H1 (cell line): ENCODE results near the gene CACNA1C. TPM values are rescaled to one million over a fixed set of nuclear protein-coding genes. Genes with fewer than 3 reads are reported as not detected.

Experiments used
- ATF2 ChIP-seq: IDR thresholded peaks from 2 replicates; pipeline ENCODE4 v1.6.1; 2012; ENCODE audit warnings: low read length, inconsistent platforms
- BRCA1 ChIP-seq: IDR thresholded peaks from 2 replicates; pipeline ENCODE4 v1.6.1; 2012; ENCODE audit warnings: low read depth, low read length, improper control_type of control experiment
- CEBPB ChIP-seq: IDR thresholded peaks from 2 replicates; pipeline ENCODE4 v1.6.1; 2012; ENCODE audit warnings: low read depth, low read length
- CHD7 ChIP-seq: fragments of 300-600 bp; sonication (generic); IDR thresholded peaks from 2 replicates; pipeline ENCODE4 v1.7.1; 2012; ENCODE audit warnings: low read length, moderate library complexity, mild to moderate bottlenecking, inconsistent platforms; ENCODE audit not compliant: insufficient replicate concordance
- KDM1A ChIP-seq: fragments of 200-600, 300-600 bp; sonication (generic); IDR thresholded peaks from 2 replicates; pipeline ENCODE4 v1.7.1; 2016; ENCODE audit warnings: mild to moderate bottlenecking, low read length, borderline replicate concordance
- POU5F1 ChIP-seq: IDR thresholded peaks from 2 replicates; pipeline ENCODE4 v1.6.1; 2011; ENCODE audit warnings: low read depth, mild to moderate bottlenecking, low read length, moderate library complexity
- RXRA ChIP-seq: IDR thresholded peaks from 2 replicates; pipeline ENCODE4 v1.6.1; 2011; ENCODE audit warnings: low read depth, mild to moderate bottlenecking, low read length, moderate library complexity; ENCODE audit not compliant: insufficient read depth
- TCF12 ChIP-seq: IDR thresholded peaks from 2 replicates; pipeline ENCODE4 v1.6.1; 2011; ENCODE audit warnings: low read depth, mild to moderate bottlenecking, low read length
- USF2 ChIP-seq: IDR thresholded peaks from 2 replicates; pipeline ENCODE4 v1.6.1; 2011; ENCODE audit warnings: low read length, improper control_type of control experiment
- polyA plus RNA-seq, 7 experiments: library from polyadenylated mRNA; depleted of rRNA in 3 of 7; stranded (reverse) in 5 of 7; unstranded in 2 of 7; fragments of >200 nt in 5 of 7; fragments of 200-250 nt in 2 of 7; gene quantifications; 1 replicate in 5 of 7; 2 replicates in 1 of 7; 4 replicates in 1 of 7; pipeline versions ENCODE4 v1.2.1 to v1.2.3, GENCODE V29; 2011 to 2013; ENCODE audit warnings: missing spikeins in 2 of 7, mixed read lengths in 2 of 7
- total RNA-seq: library from RNA; stranded (reverse); fragmentation: NEBNext Ultra II Directional; extraction: Animal tissue kit (Norgen Biotek cat#: 25700); gene quantifications from 2 replicates; pipeline ENCODE4 v1.2.1, GENCODE V29; 2021

The CACNA1C gene
- total and polyA plus RNA-seq, 2 of the 8 experiments (the other 6 are each of a cell fraction or from before 2014, with no cell fraction given) = 1.3 TPM

- TF ChIP-seq CHD7 = no peak
- TF ChIP-seq RXRA = no peak
- no peak for TF ChIP-seq KDM1A
- no peak for TF ChIP-seq BRCA1
- TF ChIP-seq USF2 = no peak
- TF ChIP-seq TCF12 = no peak
- TF ChIP-seq ATF2 = no peak
- no peak for TF ChIP-seq CEBPB
- no peak for TF ChIP-seq POU5F1
These were observed 566.3 kb downstream of the CACNA1C start (continued) for GRCh38 chr12:2619136-2619535.
